Stimulated activated naive CD4-positive, alpha-beta T cell (primary cell): Measurements from ENCODE around the gene KIF12.
"Not testable (repeated sequence)": the region's sequence is repeated elsewhere in the genome, so short reads cannot be mapped to it uniquely, and the experiment has no call there.

Experiments
- DNase-seq, 6 experiments: peaks; one replicate each; lab custom pipeline; 2025; lab: John Stamatoyannopoulos, UW

The KIF12 gene

GRCh38 chr9:114084282-114085073 is 14.6 kb downstream of the KIF12 start:
- no peak for DNase-seq

DNA sequence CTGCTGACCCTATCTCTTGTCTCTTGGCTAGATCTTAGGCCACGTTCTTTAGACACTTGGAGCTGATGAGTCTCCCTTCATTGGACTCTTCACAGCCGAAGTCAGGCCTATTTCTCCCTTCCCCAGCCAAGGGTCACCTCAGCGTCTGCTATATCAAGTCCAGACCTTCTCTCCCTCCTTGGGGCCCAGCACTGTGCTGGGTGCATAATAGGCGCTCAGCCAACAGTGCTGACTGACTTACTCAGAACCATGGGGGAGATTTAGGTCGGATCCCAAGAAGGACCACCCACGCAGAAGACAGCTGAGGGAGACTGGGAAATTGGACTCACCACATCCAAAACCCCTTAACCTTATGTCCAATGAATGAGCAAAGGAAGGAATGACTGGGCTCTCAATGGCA is 15.4 kb downstream of the KIF12 start:
- no peak for DNase-seq

- not testable (repeated sequence) for DNase-seq
Observed at GRCh38 chr9:114082763-114083412, 16.2 kb downstream of the KIF12 start.

DNA sequence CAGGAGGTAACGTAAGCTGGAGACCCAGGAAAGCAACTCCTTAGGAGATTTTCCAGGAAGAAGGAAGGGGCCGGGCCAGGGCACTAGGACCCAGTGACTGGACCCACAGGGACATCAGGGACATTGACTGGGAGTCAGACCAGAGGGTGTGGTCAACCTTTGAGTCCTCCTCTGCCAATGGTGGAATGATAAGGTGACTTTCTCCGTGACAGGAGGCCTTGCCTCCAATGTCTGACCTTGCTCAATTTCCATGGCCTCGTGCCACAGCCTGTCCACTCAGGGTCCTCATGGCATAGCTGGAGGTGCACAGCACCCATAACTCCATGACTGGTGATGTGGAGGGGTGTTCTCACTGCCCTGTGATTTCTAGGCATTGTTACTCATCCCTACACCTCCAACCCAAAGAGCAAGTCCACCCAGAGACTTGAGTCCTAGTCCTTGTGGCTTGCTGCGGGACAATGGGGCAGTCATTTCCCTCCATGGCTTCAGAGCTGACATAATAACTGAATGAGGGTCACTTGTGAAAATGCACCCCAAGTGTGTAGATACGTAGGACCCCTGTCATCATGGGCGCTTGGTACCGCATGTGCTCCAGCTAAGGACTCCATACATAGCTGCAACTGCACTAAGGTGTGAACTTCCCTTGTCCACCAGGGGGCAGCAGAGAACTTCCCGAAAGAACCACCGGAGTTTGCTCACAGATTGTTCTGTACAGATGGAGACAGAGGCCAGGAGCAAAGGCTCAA is 16.9 kb downstream of the KIF12 start:
- DNase-seq = peak; percentile 40 to 77 (median 60)

DNA sequence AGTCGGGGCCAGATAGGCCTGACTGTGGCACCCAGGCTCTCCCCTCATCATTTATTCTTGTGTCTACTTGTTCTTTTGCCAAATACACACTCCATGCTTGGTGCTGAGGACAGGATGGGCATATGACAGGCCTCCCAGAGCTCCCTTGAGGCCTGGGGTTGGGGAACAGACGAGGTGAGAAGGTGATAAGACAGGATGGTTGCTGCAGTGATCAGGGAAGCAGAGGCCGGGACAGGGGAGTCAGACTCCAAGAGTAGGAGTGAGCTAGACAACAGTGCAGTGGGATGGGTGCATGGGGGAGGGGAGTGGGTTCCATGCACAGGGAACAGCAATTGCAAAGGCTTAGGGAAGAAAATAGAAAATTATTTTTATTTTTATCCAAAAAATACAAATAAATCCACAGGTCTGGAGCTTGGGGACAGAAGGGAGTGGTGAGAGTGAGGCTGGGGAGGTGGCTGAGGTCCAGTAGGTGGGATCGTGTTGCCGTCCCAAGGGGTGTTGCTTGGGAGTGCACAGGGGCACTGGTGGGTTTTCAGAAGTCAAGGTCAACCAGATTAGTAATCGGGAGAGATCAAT is 17.6 kb downstream of the KIF12 start:
- no peak for DNase-seq

GRCh38 chr9:114080773-114081440 is 18.2 kb downstream of the KIF12 start:
- no peak for DNase-seq

- no peak for DNase-seq
Observed at GRCh38 chr9:114080195-114080772, 18.8 kb downstream of the KIF12 start.

GRCh38 chr9:114078781-114079156 is 20.3 kb downstream of the KIF12 start:
- no peak for DNase-seq

DNA sequence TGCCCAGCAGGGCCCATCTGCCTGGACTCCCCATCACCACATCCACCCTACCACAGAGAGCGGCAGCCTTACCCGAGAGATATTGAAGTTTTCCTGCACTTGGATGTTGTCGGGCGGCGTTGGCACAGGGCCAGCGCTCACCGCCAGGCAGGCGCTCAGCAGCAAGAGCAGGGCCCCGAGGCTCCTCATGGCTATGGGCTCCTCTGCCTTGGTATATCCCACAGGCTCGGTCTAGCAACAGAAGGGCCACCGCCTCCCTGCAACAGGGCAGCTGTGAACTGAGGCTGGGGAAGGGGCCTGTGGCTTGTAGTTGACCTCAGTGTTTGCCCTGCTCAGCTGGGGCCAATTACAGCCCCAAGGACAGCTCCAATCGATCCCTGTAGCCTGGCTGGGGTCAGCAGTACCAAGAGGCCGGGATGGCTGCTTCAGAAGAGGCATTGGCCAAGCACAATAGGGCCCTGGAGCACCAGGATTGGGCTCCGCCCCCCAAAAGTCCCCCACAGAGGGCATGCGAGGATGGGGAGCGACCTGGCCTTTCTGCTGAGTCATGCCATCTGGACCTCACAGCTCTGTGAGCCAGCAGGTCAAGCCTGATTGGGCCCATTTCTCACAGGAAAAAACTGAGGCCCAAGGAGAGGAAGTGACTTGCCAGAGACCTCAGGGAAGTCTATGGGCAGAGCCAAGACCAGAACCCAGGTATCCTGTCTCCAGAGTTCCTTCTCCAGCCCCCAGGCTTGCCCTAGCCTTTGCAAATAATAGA is 20.9 kb downstream of the KIF12 start, which contains the start of gene AMBP:
TSS of gene AMBP (minus strand) at position 280 of the 760 bp plus-strand sequence. CDS start at position 189, 91 bp downstream.
- DNase-seq = no peak

- DNase-seq = no peak
Observed at GRCh38 chr9:114077162-114077837, 21.8 kb downstream of the KIF12 start.

GRCh38 chr9:114076237-114077161 is 22.6 kb downstream of the KIF12 start:
- DNase-seq = no peak

- no peak for DNase-seq
Observed at GRCh38 chr9:114075602-114076001, 23.5 kb downstream of the KIF12 start.

GRCh38 chr9:114072184-114073140 is 26.6 kb downstream of the KIF12 start:
- no peak for DNase-seq

DNA sequence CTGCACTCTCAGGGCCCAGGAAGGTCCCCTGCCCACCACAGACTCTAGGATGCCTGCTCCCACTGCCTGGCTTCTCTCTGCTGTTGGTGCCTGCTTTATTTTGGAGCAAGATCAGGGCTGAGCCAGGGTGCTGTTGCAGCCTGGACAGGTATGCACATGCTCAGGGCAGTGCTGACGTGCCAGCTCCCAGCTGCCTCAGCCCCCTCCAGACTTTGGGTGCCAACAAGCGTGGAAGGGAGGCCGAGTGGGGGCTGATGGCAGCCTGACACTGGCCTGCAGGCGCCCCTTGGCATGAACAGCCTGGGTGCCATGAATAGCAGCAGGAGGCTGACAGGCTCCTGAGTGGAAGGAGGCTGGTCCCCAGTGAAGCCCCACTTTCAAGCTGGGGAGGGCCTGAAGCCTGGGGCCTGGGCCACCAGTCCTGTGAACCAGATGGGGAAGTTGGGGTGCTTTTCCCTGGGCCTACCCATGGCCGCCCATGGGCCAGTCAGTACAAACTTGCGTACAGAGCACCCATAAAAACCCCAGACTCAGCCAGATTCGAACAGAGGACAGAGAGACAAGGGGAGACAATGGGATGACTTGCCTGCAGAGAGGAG is 27.8 kb downstream of the KIF12 start:
- DNase-seq = no peak

- no peak for DNase-seq
Observed at GRCh38 chr9:114070188-114071103, 28.6 kb downstream of the KIF12 start.

DNA sequence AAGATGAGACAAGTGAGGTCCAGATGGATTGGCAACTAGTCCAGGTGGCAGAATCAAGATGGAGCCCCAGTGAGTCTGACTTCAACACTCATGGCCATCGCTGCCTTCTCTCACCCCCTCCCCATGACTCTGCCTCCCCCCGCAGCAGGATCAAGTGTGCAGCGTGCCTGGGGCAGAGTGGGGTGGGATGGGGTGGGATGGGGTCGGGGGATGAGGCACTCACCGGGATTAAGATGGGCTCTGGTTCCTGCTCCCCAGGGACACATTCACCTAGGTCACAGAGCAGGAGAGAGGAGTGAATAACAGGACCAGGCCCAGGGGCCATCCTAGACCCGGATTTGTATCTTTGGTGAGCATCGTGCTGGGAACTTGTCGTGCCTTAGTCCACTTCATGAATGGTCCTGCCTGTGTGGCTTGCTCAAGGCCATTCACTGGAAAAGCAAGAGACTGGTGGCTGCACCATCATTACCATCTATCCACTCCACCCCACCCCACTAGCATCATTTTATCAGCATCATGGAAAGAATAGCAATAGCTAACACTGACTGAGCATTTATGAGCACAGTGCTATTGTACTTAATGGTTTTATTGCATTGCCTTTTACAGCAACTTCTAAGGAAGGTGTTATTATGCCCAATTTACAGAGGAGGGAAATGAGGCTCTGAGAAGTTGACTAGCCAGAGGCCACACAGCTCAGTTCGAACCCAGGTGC is 29.5 kb downstream of the KIF12 start:
- DNase-seq = no peak
